Measurements from ENCODE around the gene FAM47E. TPM values are rescaled to one million over a fixed set of nuclear protein-coding genes. Genes with fewer than 3 reads are reported as not detected.

Gene FAM47E
- total and polyA plus RNA-seq, 2 donors = 1.1 to 2.8 TPM

DNA sequence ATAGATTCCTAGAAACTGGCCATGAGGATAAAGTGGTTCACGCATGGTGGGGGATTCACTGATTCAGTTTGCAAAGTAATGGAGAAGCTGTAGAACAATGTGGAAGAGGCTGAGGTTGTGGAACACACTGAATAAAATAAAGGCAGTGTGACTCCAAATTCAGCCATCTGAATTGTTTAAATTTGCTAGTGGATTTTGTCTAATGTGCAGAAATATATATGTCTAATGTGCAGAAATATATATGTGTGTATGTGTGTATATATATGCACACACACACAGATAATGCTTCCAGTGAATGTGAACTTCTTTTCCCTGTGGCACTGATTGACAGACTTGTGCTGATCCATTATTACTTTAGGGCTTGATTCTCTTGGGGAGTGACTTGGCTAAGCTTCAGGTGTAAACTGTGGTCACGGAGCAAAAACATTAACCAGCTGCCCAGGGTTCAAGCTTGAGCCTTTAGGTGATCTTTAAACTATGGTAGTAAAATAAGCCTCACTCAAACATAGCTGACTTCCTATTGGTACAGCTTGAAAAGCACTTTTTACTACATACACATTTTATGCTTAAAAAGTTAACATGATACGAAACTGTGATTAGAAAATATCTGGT is 58.5 kb downstream of the FAM47E start:
- Histone ChIP-seq H3K27me3 (ENCODE audit: control insufficient read depth in 2 of 2, insufficient read depth in 1 of 2, low read length in 1 of 2) (peaks cover 0 to 28% of the 10 kb centered on the region in 2 donors), H3K4me3 (ENCODE audit: low read length in 2 of 2) (no peak overlapping the region), H3K27ac (ENCODE audit: low read depth in 1 of 2, low read length in 1 of 2) (no peak overlapping the region), H3K36me3 (ENCODE audit: control insufficient read depth in 2 of 2, insufficient read depth in 2 of 2, low read length in 1 of 2) (no peaks in the 10 kb centered on the region), H3K4me1 (ENCODE audit: control insufficient read depth in 2 of 2, insufficient read depth in 2 of 2, low read length in 2 of 2) (peaks cover 11 to 15% of the 10 kb centered on the region in 2 donors), H3K9me3 (ENCODE audit: control insufficient read depth in 2 of 2, insufficient read depth in 1 of 2, low read length in 1 of 2) (no peaks in the 10 kb centered on the region)
- WGBS = 98% methylated on average over 3 of the region's 3 CpGs
- DNase-seq (ENCODE audit: low read depth in 6 of 9, low spot score in 9 of 9) = no peak

GRCh38 chr4:76310683-76311082 is 59.2 kb downstream of the FAM47E start:
- Histone ChIP-seq H3K4me3 (ENCODE audit: low read length in 2 of 2) (no peak overlapping the region), H3K27me3 (ENCODE audit: control insufficient read depth in 2 of 2, insufficient read depth in 1 of 2, low read length in 1 of 2) (peaks cover 0 to 23% of the 10 kb centered on the region in 2 donors), H3K9me3 (ENCODE audit: control insufficient read depth in 2 of 2, insufficient read depth in 1 of 2, low read length in 1 of 2) (no peaks in the 10 kb centered on the region), H3K36me3 (ENCODE audit: control insufficient read depth in 2 of 2, insufficient read depth in 2 of 2, low read length in 1 of 2) (no peaks in the 10 kb centered on the region), H3K27ac (ENCODE audit: low read depth in 1 of 2, low read length in 1 of 2) (no peak overlapping the region), H3K4me1 (ENCODE audit: control insufficient read depth in 2 of 2, insufficient read depth in 2 of 2, low read length in 2 of 2) (peaks cover 6 to 9% of the 10 kb centered on the region in 2 donors)
- no peak for DNase-seq (ENCODE audit: low read depth in 6 of 9, low spot score in 9 of 9)
- 97% methylated on average over 4 of the region's 4 CpGs for WGBS

- WGBS = 94% methylated on average over 1 of the region's 1 CpG
- no peaks in the 10 kb centered on the region for H3K9me3 ChIP-seq (ENCODE audit: control insufficient read depth in 2 of 2, insufficient read depth in 1 of 2, low read length in 1 of 2)
- H3K27ac ChIP-seq (ENCODE audit: low read depth in 1 of 2, low read length in 1 of 2) = no peak overlapping the region
- no peaks in the 10 kb centered on the region for H3K36me3 ChIP-seq (ENCODE audit: control insufficient read depth in 2 of 2, insufficient read depth in 2 of 2, low read length in 1 of 2)
- H3K4me3 ChIP-seq (ENCODE audit: low read length in 2 of 2) = no peak overlapping the region
- peaks cover 2 to 3% of the 10 kb centered on the region in 2 donors for H3K4me1 ChIP-seq (ENCODE audit: control insufficient read depth in 2 of 2, insufficient read depth in 2 of 2, low read length in 2 of 2)
- no peak for DNase-seq (ENCODE audit: low read depth in 6 of 9, low spot score in 9 of 9)
- H3K27me3 ChIP-seq (ENCODE audit: control insufficient read depth in 2 of 2, insufficient read depth in 1 of 2, low read length in 1 of 2) = peaks cover 0 to 11% of the 10 kb centered on the region in 2 donors
These were observed 60.4 kb downstream of the FAM47E start for GRCh38 chr4:76311896-76312331.

DNA sequence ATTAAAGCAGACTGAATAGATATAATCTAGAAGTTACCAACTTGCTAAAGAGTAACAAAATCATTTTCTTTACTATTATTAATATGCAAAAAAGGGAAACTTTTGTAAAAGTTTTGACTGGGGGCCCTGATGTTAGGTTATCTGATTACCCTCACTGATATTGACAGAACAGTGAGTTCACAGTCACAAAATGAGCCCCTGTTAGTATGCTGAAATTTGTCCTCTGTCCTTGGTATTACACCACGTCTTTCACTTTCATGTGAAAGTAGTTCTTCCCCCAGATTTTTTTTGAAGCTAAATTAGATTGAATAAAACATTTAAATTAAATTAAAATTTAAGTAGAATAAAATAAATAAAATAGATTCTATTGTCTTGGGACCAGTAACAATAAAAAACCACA is 60.9 kb downstream of the FAM47E start:
- Histone ChIP-seq H3K27ac (ENCODE audit: low read depth in 1 of 2, low read length in 1 of 2) (no peak overlapping the region), H3K4me3 (ENCODE audit: low read length in 2 of 2) (no peak overlapping the region), H3K4me1 (ENCODE audit: control insufficient read depth in 2 of 2, insufficient read depth in 2 of 2, low read length in 2 of 2) (no peaks in the 10 kb centered on the region), H3K36me3 (ENCODE audit: control insufficient read depth in 2 of 2, insufficient read depth in 2 of 2, low read length in 1 of 2) (no peaks in the 10 kb centered on the region), H3K9me3 (ENCODE audit: control insufficient read depth in 2 of 2, insufficient read depth in 1 of 2, low read length in 1 of 2) (no peaks in the 10 kb centered on the region), H3K27me3 (ENCODE audit: control insufficient read depth in 2 of 2, insufficient read depth in 1 of 2, low read length in 1 of 2) (peaks cover 0 to 5% of the 10 kb centered on the region in 2 donors)
- WGBS = 44% methylated on average over 1 of the region's 1 CpG
- no peak for DNase-seq (ENCODE audit: low read depth in 6 of 9, low spot score in 9 of 9)

GRCh38 chr4:76313547-76313946 is 62.0 kb downstream of the FAM47E start:
- no peak for DNase-seq (ENCODE audit: low read depth in 6 of 9, low spot score in 9 of 9)
- 95% methylated on average over 2 of the region's 2 CpGs for WGBS
- Histone ChIP-seq H3K27me3 (ENCODE audit: control insufficient read depth in 2 of 2, insufficient read depth in 1 of 2, low read length in 1 of 2) (no peaks in the 10 kb centered on the region), H3K36me3 (ENCODE audit: control insufficient read depth in 2 of 2, insufficient read depth in 2 of 2, low read length in 1 of 2) (no peaks in the 10 kb centered on the region), H3K4me3 (ENCODE audit: low read length in 2 of 2) (no peak overlapping the region), H3K9me3 (ENCODE audit: control insufficient read depth in 2 of 2, insufficient read depth in 1 of 2, low read length in 1 of 2) (no peaks in the 10 kb centered on the region), H3K4me1 (ENCODE audit: control insufficient read depth in 2 of 2, insufficient read depth in 2 of 2, low read length in 2 of 2) (no peaks in the 10 kb centered on the region), H3K27ac (ENCODE audit: low read depth in 1 of 2, low read length in 1 of 2) (no peak overlapping the region)

- H3K27me3 ChIP-seq (ENCODE audit: control insufficient read depth in 2 of 2, insufficient read depth in 1 of 2, low read length in 1 of 2) = no peaks in the 10 kb centered on the region
- H3K4me1 ChIP-seq (ENCODE audit: control insufficient read depth in 2 of 2, insufficient read depth in 2 of 2, low read length in 2 of 2) = no peaks in the 10 kb centered on the region
- no peak overlapping the region for H3K27ac ChIP-seq (ENCODE audit: low read depth in 1 of 2, low read length in 1 of 2)
- WGBS = 97% methylated on average over 7 of the region's 7 CpGs
- H3K4me3 ChIP-seq (ENCODE audit: low read length in 2 of 2) = no peak overlapping the region
- no peaks in the 10 kb centered on the region for H3K36me3 ChIP-seq (ENCODE audit: control insufficient read depth in 2 of 2, insufficient read depth in 2 of 2, low read length in 1 of 2)
- H3K9me3 ChIP-seq (ENCODE audit: control insufficient read depth in 2 of 2, insufficient read depth in 1 of 2, low read length in 1 of 2) = no peaks in the 10 kb centered on the region
- DNase-seq (ENCODE audit: low read depth in 6 of 9, low spot score in 9 of 9) = no peak
These were observed 63.9 kb downstream of the FAM47E start for GRCh38 chr4:76315267-76315918.

DNA sequence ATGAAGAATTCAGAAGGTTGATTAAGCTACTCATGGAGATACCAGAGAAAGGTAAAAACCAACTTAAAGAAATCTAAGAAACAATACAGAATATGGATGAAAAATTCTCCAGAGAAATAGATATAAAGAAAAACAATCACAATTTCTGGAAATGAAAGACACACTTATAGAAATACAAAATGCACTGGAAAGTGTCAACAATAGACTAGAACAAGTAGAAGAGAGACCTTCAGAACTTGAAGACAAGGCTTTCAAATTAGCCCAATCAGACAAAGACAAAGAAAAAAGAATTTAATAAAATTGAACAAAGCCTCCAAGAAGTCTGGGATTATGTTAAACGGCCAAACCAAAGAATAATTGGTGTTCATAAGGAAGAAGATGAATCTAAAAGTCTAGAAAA is 64.6 kb downstream of the FAM47E start:
- Histone ChIP-seq H3K4me3 (ENCODE audit: low read length in 2 of 2) (no peak overlapping the region), H3K9me3 (ENCODE audit: control insufficient read depth in 2 of 2, insufficient read depth in 1 of 2, low read length in 1 of 2) (no peaks in the 10 kb centered on the region), H3K36me3 (ENCODE audit: control insufficient read depth in 2 of 2, insufficient read depth in 2 of 2, low read length in 1 of 2) (no peaks in the 10 kb centered on the region), H3K27ac (ENCODE audit: low read depth in 1 of 2, low read length in 1 of 2) (no peak overlapping the region), H3K4me1 (ENCODE audit: control insufficient read depth in 2 of 2, insufficient read depth in 2 of 2, low read length in 2 of 2) (no peaks in the 10 kb centered on the region), H3K27me3 (ENCODE audit: control insufficient read depth in 2 of 2, insufficient read depth in 1 of 2, low read length in 1 of 2) (no peaks in the 10 kb centered on the region)
- WGBS = 90% methylated on average over 1 of the region's 1 CpG
- no peak for DNase-seq (ENCODE audit: low read depth in 6 of 9, low spot score in 9 of 9)

DNA sequence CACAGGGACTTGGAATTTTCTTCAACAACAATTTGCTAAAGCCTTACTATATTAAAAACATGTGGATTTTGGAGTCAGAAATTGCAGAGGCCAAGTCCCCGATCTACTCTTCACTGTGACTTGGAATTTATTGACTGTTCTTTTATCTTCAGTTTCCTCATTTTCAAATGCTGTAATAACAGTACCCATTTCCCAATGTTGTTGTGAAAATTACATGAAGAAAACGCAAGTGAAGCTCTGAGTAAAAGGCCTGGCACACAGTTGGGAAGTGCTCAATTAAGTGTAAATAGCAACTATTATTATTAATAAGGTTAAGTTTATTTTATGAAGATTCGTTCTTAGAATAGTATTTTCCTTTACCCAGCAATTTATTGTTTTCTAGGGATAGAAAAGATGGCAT is 70.7 kb downstream of the FAM47E start:
- DNase-seq (ENCODE audit: low read depth in 6 of 9, low spot score in 9 of 9) = no peak
- Histone ChIP-seq H3K4me3 (ENCODE audit: low read length in 2 of 2) (no peak overlapping the region), H3K36me3 (ENCODE audit: control insufficient read depth in 2 of 2, insufficient read depth in 2 of 2, low read length in 1 of 2) (no peaks in the 10 kb centered on the region), H3K4me1 (ENCODE audit: control insufficient read depth in 2 of 2, insufficient read depth in 2 of 2, low read length in 2 of 2) (no peaks in the 10 kb centered on the region), H3K27me3 (ENCODE audit: control insufficient read depth in 2 of 2, insufficient read depth in 1 of 2, low read length in 1 of 2) (no peaks in the 10 kb centered on the region), H3K9me3 (ENCODE audit: control insufficient read depth in 2 of 2, insufficient read depth in 1 of 2, low read length in 1 of 2) (no peaks in the 10 kb centered on the region), H3K27ac (ENCODE audit: low read depth in 1 of 2, low read length in 1 of 2) (no peak overlapping the region)
- 95% methylated on average over 3 of the region's 3 CpGs for WGBS

DNA sequence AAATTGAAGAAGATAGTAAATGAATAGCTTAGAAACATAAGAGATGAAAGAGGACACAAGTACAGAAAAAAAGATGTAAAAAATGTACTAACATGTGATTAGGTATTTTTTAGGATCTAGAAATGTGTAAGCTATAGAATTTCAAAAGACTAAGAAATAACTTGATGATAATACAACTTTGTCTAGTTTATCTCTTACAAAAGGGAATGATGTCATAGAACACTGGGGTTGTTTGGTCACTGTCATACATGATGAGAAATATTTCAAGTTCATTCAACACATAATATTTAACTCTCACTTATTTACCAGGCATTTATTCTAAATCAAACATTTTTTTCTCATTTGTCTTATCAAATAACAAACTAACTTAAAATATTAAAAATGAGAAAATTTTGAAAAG is 73.6 kb downstream of the FAM47E start:
- Histone ChIP-seq H3K4me3 (ENCODE audit: low read length in 2 of 2) (no peak overlapping the region), H3K4me1 (ENCODE audit: control insufficient read depth in 2 of 2, insufficient read depth in 2 of 2, low read length in 2 of 2) (no peaks in the 10 kb centered on the region), H3K27me3 (ENCODE audit: control insufficient read depth in 2 of 2, insufficient read depth in 1 of 2, low read length in 1 of 2) (no peaks in the 10 kb centered on the region), H3K36me3 (ENCODE audit: control insufficient read depth in 2 of 2, insufficient read depth in 2 of 2, low read length in 1 of 2) (no peaks in the 10 kb centered on the region), H3K9me3 (ENCODE audit: control insufficient read depth in 2 of 2, insufficient read depth in 1 of 2, low read length in 1 of 2) (peaks cover 0 to 3% of the 10 kb centered on the region in 2 donors), H3K27ac (ENCODE audit: low read depth in 1 of 2, low read length in 1 of 2) (no peak overlapping the region)
- no peak for DNase-seq (ENCODE audit: low read depth in 6 of 9, low spot score in 9 of 9)

Data from thymus (tissue), 11 donors.